ENCODE results near the gene IGFBP4.

DNA sequence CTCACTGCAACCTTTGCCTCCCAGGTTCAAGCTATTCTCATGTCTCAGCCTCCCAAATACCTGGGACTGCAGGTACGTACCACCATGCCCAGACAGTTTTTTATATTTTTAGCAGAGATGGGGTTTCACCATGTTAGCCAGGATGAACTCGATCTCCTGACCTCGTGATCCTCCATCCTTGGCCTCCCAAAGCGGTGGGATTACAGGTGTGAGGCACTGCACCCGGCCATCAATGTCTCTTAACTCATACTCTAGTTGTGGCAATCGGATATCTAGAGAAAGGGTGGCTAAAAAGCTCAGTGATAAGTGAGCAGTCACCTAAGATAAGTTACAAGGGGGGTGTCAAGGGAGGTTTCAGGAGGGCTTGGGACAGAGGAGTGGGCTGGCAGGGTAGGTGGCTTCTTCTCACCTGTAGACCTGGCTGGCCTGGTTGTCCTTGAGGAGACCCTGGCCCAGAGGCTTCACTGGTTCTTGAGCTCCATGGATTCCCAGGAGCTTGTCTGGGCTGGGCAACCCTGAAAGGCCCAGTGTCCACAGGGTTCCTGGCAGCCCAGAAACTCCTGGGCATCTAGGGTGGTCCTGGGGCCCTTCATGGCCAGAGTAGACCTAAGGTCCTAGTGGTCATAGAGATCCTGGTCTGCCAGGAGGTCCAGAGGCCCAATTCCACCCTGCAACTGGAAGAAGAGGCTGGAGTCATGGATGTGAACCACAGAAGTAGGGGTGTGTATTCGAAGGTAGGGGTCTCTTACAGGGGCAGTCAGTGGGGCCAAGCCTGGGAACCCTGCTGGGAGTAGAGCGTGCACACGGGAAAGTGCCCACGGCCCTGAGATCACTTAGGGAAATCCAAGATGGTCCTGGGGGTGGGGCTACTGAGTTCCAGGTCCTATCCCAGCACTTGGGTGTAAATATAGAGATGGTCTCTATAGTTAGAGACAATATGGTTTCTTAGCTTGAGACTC is 12.7 kb upstream of the IGFBP4 start:
- TF ChIP-seq POLR2A (IDR thresholded peaks at IDR 0.05; ENCODE audit: low read depth, low read length) (no peak), TAF1 (IDR thresholded peaks at IDR 0.05; ENCODE audit: low read depth, low read length) (no peak)

Data from GM12891 (cell line).